GM06990 (cell line): Measurements from ENCODE around the gene HELZ2.

ENCODE experiments used
- DNase-seq: peaks from one replicate; pipeline ENCODE4 v3.0.0-alpha.2; 2011; ENCODE audit not compliant: insufficient read length; ENCODE audit errors: extremely low read depth
- H3K27me3 ChIP-seq: replicated peaks from 2 replicates; pipeline ENCODE4 v1.6.0; 2011; ENCODE audit warnings: low read length; ENCODE audit not compliant: control insufficient read depth, insufficient read depth
- H3K36me3 ChIP-seq: 2 replicates; pipeline ENCODE4 v1.5.1; 2011; ENCODE audit warnings: low read length; ENCODE audit not compliant: control insufficient read depth, insufficient read depth
- H3K4me3 ChIP-seq: replicated peaks from 2 replicates; pipeline ENCODE4 v1.5.1; 2011; ENCODE audit warnings: low read depth, mild to moderate bottlenecking, control low read depth, low read length
- CTCF ChIP-seq: IDR thresholded peaks from 2 replicates; pipeline ENCODE4 v1.5.1; 2011; ENCODE audit warnings: low read length, control low read depth, mild to moderate bottlenecking, inconsistent platforms; ENCODE audit not compliant: insufficient read depth, poor library complexity, severe bottlenecking

The HELZ2 gene

GRCh38 chr20:63594043-63594561, 20.1 kb upstream of the HELZ2 start:
- no peak for DNase-seq
- no peak overlapping the region for H3K4me3 ChIP-seq
- H3K27me3 ChIP-seq: no peaks in the 10 kb centered on the region
- peaks cover 13% of the 10 kb centered on the region for H3K36me3 ChIP-seq
- TF ChIP-seq CTCF: no peak

- DNase-seq: no peak
- H3K27me3 ChIP-seq: no peaks in the 10 kb centered on the region
- H3K36me3 ChIP-seq: peaks cover 13% of the 10 kb centered on the region
- no peak for TF ChIP-seq CTCF
- H3K4me3 ChIP-seq: no peak overlapping the region
Observed at GRCh38 chr20:63592661-63593060, 18.6 kb upstream of the HELZ2 start.

GRCh38 chr20:63591786-63592355, 17.8 kb upstream of the HELZ2 start:
- Histone ChIP-seq H3K27me3 (no peaks in the 10 kb centered on the region), H3K4me3 (no peak overlapping the region), H3K36me3 (peaks cover 13% of the 10 kb centered on the region)
- TF ChIP-seq CTCF: no peak
- DNase-seq: no peak

GRCh38 chr20:63591147-63591533, 17.1 kb upstream of the HELZ2 start:
- TF ChIP-seq CTCF: no peak
- Histone ChIP-seq H3K27me3 (no peaks in the 10 kb centered on the region), H3K36me3 (peaks cover 10% of the 10 kb centered on the region), H3K4me3 (no peak overlapping the region)
- DNase-seq: no peak

GRCh38 chr20:63590218-63591146, 16.4 kb upstream of the HELZ2 start:
- peaks cover 10% of the 10 kb centered on the region for H3K36me3 ChIP-seq
- no peak for TF ChIP-seq CTCF
- no peak for DNase-seq
- H3K4me3 ChIP-seq: no peak overlapping the region
- H3K27me3 ChIP-seq: no peaks in the 10 kb centered on the region
